GM23248 (cell line): ENCODE data around the gene DLG2.

ENCODE experiments used
- EZH2 ChIP-seq: fragments of 200-600 bp; sonication (generic); IDR thresholded peaks from 2 replicates; pipeline ENCODE4 v1.6.1; 2018; ENCODE audit warnings: antibody characterized with exemption, mild to moderate bottlenecking; ENCODE audit not compliant: insufficient read depth, poor library complexity, severe bottlenecking
- EZH2phosphoT487 ChIP-seq: fragments of 200-600 bp; sonication (generic); IDR thresholded peaks from 2 replicates; pipeline ENCODE4 v1.6.1; 2018; ENCODE audit warnings: antibody characterized with exemption, moderate library complexity, mild to moderate bottlenecking, low read depth; ENCODE audit not compliant: insufficient read depth

- TF ChIP-seq EZH2phosphoT487 (no peak), EZH2 (no peak)
Measured at GRCh38 chr11:83895516-83895915, 1731.6 kb downstream of the DLG2 start.
